NT2/D1 (cell line): ENCODE results near the gene GHRH.

Source experiments
- YY1 ChIP-seq: IDR thresholded peaks from 2 replicates; pipeline ENCODE4 v1.6.1; 2011; ENCODE audit not compliant: insufficient read length, insufficient read depth
- ZNF274 ChIP-seq: IDR thresholded peaks from 2 replicates; pipeline ENCODE4 v1.6.1; 2011; ENCODE audit warnings: mild to moderate bottlenecking, low read depth, low read length

DNA sequence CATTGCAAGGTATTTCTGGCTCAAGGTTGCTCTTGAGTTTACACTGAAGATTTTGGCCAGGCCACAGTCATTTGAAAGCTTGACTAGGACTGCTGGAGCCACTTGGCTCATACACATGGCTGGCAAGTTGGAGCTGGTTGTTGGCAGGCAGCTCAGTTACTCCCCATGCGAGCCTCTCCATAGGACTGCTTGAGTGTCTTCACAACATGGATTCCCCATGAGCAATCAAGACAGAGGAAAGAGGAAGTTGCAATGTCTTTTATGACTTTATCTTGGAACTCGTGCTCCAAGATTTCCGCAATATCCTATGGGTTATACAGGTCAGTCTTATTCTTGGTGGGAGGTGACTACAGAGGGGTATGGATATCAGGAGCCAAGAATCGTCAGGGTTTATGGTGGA, 26.5 kb upstream of the GHRH start:
- TF ChIP-seq YY1: no peak
- no peak for TF ChIP-seq ZNF274
